Natural killer cell (primary cell): ENCODE data around the gene DOCK4. TPM values are rescaled to one million over a fixed set of nuclear protein-coding genes. Genes with fewer than 3 reads are reported as not detected.

Source experiments
- ATAC-seq, 3 donors: fragments of 150-1000 bp in 2 of 3; fragments of 200-7000 bp in 1 of 3; cut with Tn5 transposase; 1 replicate in 1 of 3; 2 replicates in 2 of 3; pipeline ENCODE4 v1.10.0; 2021; ENCODE audit warnings: mild to moderate bottlenecking in 2 of 3, moderate library complexity in 2 of 3
- DNase-seq, 2 donors: peaks; one replicate each; pipeline versions ENCODE4 v3.0.0 to v3.0.0-alpha.2; 2013 to 2021; ENCODE audit warnings: mixed read lengths in 1 of 2
- H3K27ac ChIP-seq: one replicate; pipeline ENCODE4 v1.5.1; 2013; ENCODE audit warnings: mild to moderate bottlenecking, low read length
- H3K27me3 ChIP-seq: one replicate; pipeline ENCODE4 v1.6.1; 2013; ENCODE audit warnings: low read length; ENCODE audit not compliant: control insufficient read depth, insufficient read depth
- H3K36me3 ChIP-seq: one replicate; pipeline ENCODE4 v1.6.1; 2013; ENCODE audit warnings: low read length; ENCODE audit not compliant: control insufficient read depth, insufficient read depth
- H3K4me1 ChIP-seq: one replicate; pipeline ENCODE4 v1.6.1; 2013; ENCODE audit warnings: low read length; ENCODE audit not compliant: control insufficient read depth, insufficient read depth
- H3K4me3 ChIP-seq: one replicate; pipeline ENCODE4 v1.5.1; 2013; ENCODE audit warnings: low read length
- H3K9me3 ChIP-seq: one replicate; pipeline ENCODE4 v1.6.1; 2013; ENCODE audit warnings: low read length; ENCODE audit not compliant: control insufficient read depth, insufficient read depth
- H3K27ac Mint-ChIP-seq, 2 donors: one replicate each; pipeline ENCODE4 v1.8.0; 2022; ENCODE audit warnings: mild to moderate bottlenecking in 2 of 2, mixed read lengths in 2 of 2, moderate library complexity in 1 of 2
- H3K27me3 Mint-ChIP-seq, 2 donors: one replicate each; pipeline ENCODE4 v1.8.0; 2022; ENCODE audit warnings: low read depth in 2 of 2, mixed read lengths in 2 of 2
- H3K36me3 Mint-ChIP-seq: one replicate; pipeline ENCODE4 v1.8.0; 2022; ENCODE audit warnings: mixed read lengths
- H3K4me1 Mint-ChIP-seq, 2 donors: one replicate each; pipeline ENCODE4 v1.8.0; 2022; ENCODE audit warnings: mixed read lengths in 2 of 2
- H3K4me3 Mint-ChIP-seq: one replicate; pipeline ENCODE4 v1.8.0; 2022; ENCODE audit warnings: mild to moderate bottlenecking, moderate library complexity, mixed read lengths
- H3K9me3 Mint-ChIP-seq, 2 donors: one replicate each; pipeline ENCODE4 v1.8.0; 2022; ENCODE audit warnings: mixed read lengths in 2 of 2
- CTCF ChIP-seq: fragments of 200-600 bp; IDR thresholded peaks from one replicate; pipeline ENCODE4 v1.8.0; 2022; ENCODE audit warnings: antibody characterized with exemption
- WGBS: methylation state at CpG from one replicate; pipeline ENCODE4 v1.1.7; 2013; ENCODE audit warnings: missing lambda C conversion rate; ENCODE audit not compliant: insufficient coverage; 5-methylcytosine and 5-hydroxymethylcytosine counted together
- intact Hi-C: fragments of 100-400 bp; cut with micrococcal nuclease; formaldehyde crosslinking; loops from one replicate; pipeline ENCODE4 v1.14.2; 2022
- total RNA-seq, 4 donors: library from RNA; stranded (reverse); fragments of 120-200 nt in 1 of 4; gene quantifications; one replicate each; pipeline versions ENCODE4 v1.2.3 to v1.2.4, GENCODE V29; 2013 to 2022

Gene DOCK4
- total RNA-seq, 3 donors from 2014 or later (not counting 1 experiment from before 2014, with no cell fraction given) = 0.61 to 2.4 (median 0.89) TPM

DNA sequence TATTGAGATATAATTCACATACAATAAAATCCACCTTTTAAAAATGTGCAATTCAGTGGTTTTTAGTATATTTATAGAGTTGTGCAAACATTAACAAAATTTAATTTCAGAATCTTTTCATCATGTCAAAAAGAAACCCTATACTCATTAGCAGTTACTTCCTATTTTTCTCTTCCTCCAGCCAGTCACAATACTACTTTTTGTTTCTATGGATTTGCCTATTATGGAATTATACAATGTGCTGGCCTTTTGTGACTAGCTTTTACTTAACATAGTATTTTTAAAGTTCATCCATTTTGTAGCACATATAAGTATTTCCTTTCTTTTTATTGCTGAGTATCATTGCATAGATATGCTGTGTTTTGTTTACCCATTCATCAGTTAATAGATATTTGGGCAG is 444.0 kb downstream of the DOCK4 start:
- no peak overlapping the region for H3K27ac ChIP-seq
- H3K27me3 Mint-ChIP-seq = peaks cover 0 to 5% of the 10 kb centered on the region in 2 donors
- intact Hi-C loops = loop anchor here (5.0 kb wide), 1 partner anchor 650 kb away; no protein-coding TSS in a partner anchor
- no peak overlapping the region for H3K4me3 Mint-ChIP-seq
- TF ChIP-seq CTCF = no peak
- no peak overlapping the region for H3K27ac Mint-ChIP-seq
- H3K9me3 Mint-ChIP-seq = no peaks in the 10 kb centered on the region
- H3K9me3 ChIP-seq = no peaks in the 10 kb centered on the region
- no peak overlapping the region for H3K4me3 ChIP-seq
- no peaks in the 10 kb centered on the region for H3K4me1 ChIP-seq
- no peaks in the 10 kb centered on the region for H3K27me3 ChIP-seq
- no peak for ATAC-seq
- no peaks in the 10 kb centered on the region for H3K36me3 ChIP-seq
- H3K36me3 Mint-ChIP-seq = no peaks in the 10 kb centered on the region
- H3K4me1 Mint-ChIP-seq = no peaks in the 10 kb centered on the region
- no peak for DNase-seq

GRCh38 chr7:111760043-111760442 is 446.2 kb downstream of the DOCK4 start:
- ATAC-seq (no peak), DNase-seq (no peak)
- no peaks in the 10 kb centered on the region for H3K27me3 ChIP-seq

GRCh38 chr7:111758332-111758731 is 447.9 kb downstream of the DOCK4 start:
- intact Hi-C loops = no loop called here
- ATAC-seq (no peak), DNase-seq (no peak)
- no peaks in the 10 kb centered on the region for H3K4me1 Mint-ChIP-seq
- no peak for TF ChIP-seq CTCF
- H3K9me3 Mint-ChIP-seq = no peaks in the 10 kb centered on the region
- no peak overlapping the region for H3K4me3 Mint-ChIP-seq
- H3K27me3 ChIP-seq = no peaks in the 10 kb centered on the region
- no peaks in the 10 kb centered on the region for H3K9me3 ChIP-seq
- no peak overlapping the region for H3K4me3 ChIP-seq
- no peaks in the 10 kb centered on the region for H3K36me3 ChIP-seq
- peaks cover 5% of the 10 kb centered on the region in 2 donors for H3K27me3 Mint-ChIP-seq
- 85% methylated on average over 5 of the region's 5 CpGs for WGBS
- no peaks in the 10 kb centered on the region for H3K36me3 Mint-ChIP-seq
- H3K4me1 ChIP-seq = no peaks in the 10 kb centered on the region
- no peak overlapping the region for H3K27ac ChIP-seq
- no peak overlapping the region for H3K27ac Mint-ChIP-seq

More at GRCh38 chr7:111760043-111760442, 446.2 kb downstream of the DOCK4 start:
- peaks cover 5% of the 10 kb centered on the region in 2 donors for H3K27me3 Mint-ChIP-seq
- no peaks in the 10 kb centered on the region for H3K4me1 ChIP-seq
- no peaks in the 10 kb centered on the region for H3K9me3 ChIP-seq
- intact Hi-C loops = loop anchor here (5.0 kb wide), 1 partner anchor 652 kb away; no protein-coding TSS in a partner anchor
- H3K4me1 Mint-ChIP-seq = no peaks in the 10 kb centered on the region
- no peak overlapping the region for H3K4me3 Mint-ChIP-seq
- H3K27ac ChIP-seq = no peak overlapping the region
- WGBS = 89% methylated on average over 8 of the region's 8 CpGs
- no peak overlapping the region for H3K27ac Mint-ChIP-seq
- no peaks in the 10 kb centered on the region for H3K9me3 Mint-ChIP-seq
- no peaks in the 10 kb centered on the region for H3K36me3 Mint-ChIP-seq
- H3K4me3 ChIP-seq = no peak overlapping the region
- no peaks in the 10 kb centered on the region for H3K36me3 ChIP-seq
- no peak for TF ChIP-seq CTCF

DNA sequence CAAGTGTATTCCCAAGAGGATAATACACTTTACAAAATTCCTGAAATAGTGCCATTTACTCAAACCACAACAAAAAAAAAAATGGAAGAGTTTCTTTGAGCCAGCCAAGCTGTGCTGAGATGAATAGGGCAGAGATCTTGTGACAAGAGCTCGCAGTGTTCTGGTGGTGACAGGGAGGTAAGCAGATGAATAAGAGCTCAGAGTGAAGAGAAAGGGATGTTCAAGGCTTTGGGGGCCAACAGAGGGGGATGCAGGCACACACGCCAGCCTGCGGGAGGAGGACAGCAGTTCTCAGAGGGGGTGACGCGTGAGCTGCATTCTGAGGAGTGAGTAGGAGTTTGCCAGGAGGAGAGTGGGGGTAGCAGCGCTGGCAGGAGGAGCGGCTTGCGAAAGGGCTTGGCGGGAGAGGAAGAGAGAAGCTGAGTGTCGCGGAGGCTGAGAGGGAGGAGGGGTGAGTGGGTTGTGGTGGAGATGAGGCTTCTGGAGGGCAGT is 449.5 kb downstream of the DOCK4 start:
- H3K4me1 ChIP-seq = no peaks in the 10 kb centered on the region
- no peaks in the 10 kb centered on the region for H3K27me3 ChIP-seq
- no peak overlapping the region for H3K27ac ChIP-seq
- ATAC-seq = no peak
- Mint-ChIP-seq H3K4me1 (no peaks in the 10 kb centered on the region), H3K4me3 (no peak overlapping the region), H3K36me3 (no peaks in the 10 kb centered on the region), H3K27ac (no peak overlapping the region), H3K9me3 (no peaks in the 10 kb centered on the region), H3K27me3 (peaks cover 5% of the 10 kb centered on the region in 2 donors)
- H3K4me3 ChIP-seq = no peak overlapping the region
- DNase-seq = no peak
- H3K9me3 ChIP-seq = no peaks in the 10 kb centered on the region
- 80% methylated on average over 11 of the region's 11 CpGs for WGBS
- no peak for TF ChIP-seq CTCF
- intact Hi-C loops = no loop called here
- H3K36me3 ChIP-seq = no peaks in the 10 kb centered on the region
